Retinal pigment epithelial cell (primary cell): ENCODE results near the gene GALNT2.
A peak's percentile ranks its signal among the peaks of the same experiment; 100 is the strongest.

Experiments used
- DNase-seq: peaks from one replicate; pipeline ENCODE4 v3.0.0-alpha.2; 2010; ENCODE audit warnings: low read depth
- H3K4me3 ChIP-seq: 2 replicates; pipeline ENCODE4 v1.5.1; 2011; ENCODE audit warnings: mild to moderate bottlenecking, low read length, control low read depth, moderate library complexity
- CTCF ChIP-seq: conservative IDR thresholded peaks from 2 replicates; pipeline ENCODE4 v1.5.1; 2011; ENCODE audit warnings: low read depth, low read length, control low read depth, inconsistent platforms

Gene GALNT2

GRCh38 chr1:230220478-230220877 lies 153.4 kb downstream of the GALNT2 start:
- DNase-seq, result no peak
- H3K4me3 ChIP-seq, result no peak overlapping the region
- no peak for TF ChIP-seq CTCF

GRCh38 chr1:230220907-230221306 lies 153.9 kb downstream of the GALNT2 start:
- no peak overlapping the region for H3K4me3 ChIP-seq
- no peak for TF ChIP-seq CTCF
- DNase-seq, result no peak

GRCh38 chr1:230222678-230223077 lies 155.6 kb downstream of the GALNT2 start:
- no peak for DNase-seq
- H3K4me3 ChIP-seq, result no peak overlapping the region
- TF ChIP-seq CTCF, result peak; percentile 19

GRCh38 chr1:230224101-230224960 lies 157.3 kb downstream of the GALNT2 start:
- no peak overlapping the region for H3K4me3 ChIP-seq
- TF ChIP-seq CTCF, result no peak
- no peak for DNase-seq

GRCh38 chr1:230226007-230226800 lies 159.2 kb downstream of the GALNT2 start:
- TF ChIP-seq CTCF, result no peak
- no peak for DNase-seq
- H3K4me3 ChIP-seq, result no peak overlapping the region

- TF ChIP-seq CTCF, result no peak
- no peak for DNase-seq
- H3K4me3 ChIP-seq, result no peak overlapping the region
Observed at GRCh38 chr1:230226814-230227213, 159.8 kb downstream of the GALNT2 start.
